RWPE1 (cell line): ENCODE measurements around the gene SOX13.
A peak's percentile ranks its signal among the peaks of the same experiment; 100 is the strongest.

Experiments
- CTCF ChIA-PET: fragments of 350-600 bp; sonication (Branson Sonifier 250); formaldehyde crosslinking; extraction: SDS; loops from one replicate; lab custom pipeline; 2021; lab: Yijun Ruan, JAX
- POLR2A ChIA-PET: fragments of 400-600 bp; formaldehyde crosslinking; extraction: SDS; loops from one replicate; lab custom pipeline; 2020; ENCODE audit warnings: antibody characterized with exemption; ENCODE audit not compliant: low non-redundant PET; lab: Yijun Ruan, JAX
- DNase-seq: peaks from one replicate; pipeline ENCODE4 v3.0.0; 2012; ENCODE audit warnings: low spot score
- H3K27ac ChIP-seq: fragments of 450-650 bp; 2 replicates; pipeline ENCODE4 v1.5.1; 2017
- TF ChIP-seq, protein P1 (sequence below): fragments of 450-650 bp; conservative IDR thresholded peaks from 2 replicates; pipeline ENCODE4 v1.5.1; 2017; ENCODE audit warnings: low read depth, mild to moderate bottlenecking

SOX13 gene

DNA sequence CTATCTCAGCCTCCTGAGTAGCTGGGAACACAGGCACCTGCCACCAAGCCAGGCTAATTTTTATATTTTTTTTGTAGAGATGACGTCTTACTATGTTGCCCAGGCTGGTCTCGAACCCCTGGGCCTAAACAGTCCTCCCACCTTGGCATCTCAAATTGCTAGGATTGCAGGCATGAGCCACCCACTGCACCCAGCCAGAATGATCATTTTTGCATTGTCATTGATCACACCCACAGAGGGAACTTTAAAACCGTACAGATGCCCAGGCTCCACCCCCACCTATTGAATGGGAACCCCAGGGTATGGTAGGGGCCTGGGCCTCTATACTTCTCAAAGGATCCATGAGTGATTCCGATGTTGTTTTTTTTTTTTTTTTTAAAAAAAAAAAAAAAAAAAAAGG is 42.2 kb downstream of the SOX13 start:
- CTCF ChIA-PET, result interaction anchor here (0.6 to 8.2 kb wide), 4 partner anchors 14 to 246 kb away, joined by 3 to 56 read pairs (median 4); no protein-coding TSS in a partner anchor
- no peak overlapping the region for H3K27ac ChIP-seq
- TF ChIP-seq, protein P1, sequence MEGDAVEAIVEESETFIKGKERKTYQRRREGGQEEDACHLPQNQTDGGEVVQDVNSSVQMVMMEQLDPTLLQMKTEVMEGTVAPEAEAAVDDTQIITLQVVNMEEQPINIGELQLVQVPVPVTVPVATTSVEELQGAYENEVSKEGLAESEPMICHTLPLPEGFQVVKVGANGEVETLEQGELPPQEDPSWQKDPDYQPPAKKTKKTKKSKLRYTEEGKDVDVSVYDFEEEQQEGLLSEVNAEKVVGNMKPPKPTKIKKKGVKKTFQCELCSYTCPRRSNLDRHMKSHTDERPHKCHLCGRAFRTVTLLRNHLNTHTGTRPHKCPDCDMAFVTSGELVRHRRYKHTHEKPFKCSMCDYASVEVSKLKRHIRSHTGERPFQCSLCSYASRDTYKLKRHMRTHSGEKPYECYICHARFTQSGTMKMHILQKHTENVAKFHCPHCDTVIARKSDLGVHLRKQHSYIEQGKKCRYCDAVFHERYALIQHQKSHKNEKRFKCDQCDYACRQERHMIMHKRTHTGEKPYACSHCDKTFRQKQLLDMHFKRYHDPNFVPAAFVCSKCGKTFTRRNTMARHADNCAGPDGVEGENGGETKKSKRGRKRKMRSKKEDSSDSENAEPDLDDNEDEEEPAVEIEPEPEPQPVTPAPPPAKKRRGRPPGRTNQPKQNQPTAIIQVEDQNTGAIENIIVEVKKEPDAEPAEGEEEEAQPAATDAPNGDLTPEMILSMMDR, result no peak
- DNase-seq, result no peak
- POLR2A ChIA-PET, result no interaction called here

DNA sequence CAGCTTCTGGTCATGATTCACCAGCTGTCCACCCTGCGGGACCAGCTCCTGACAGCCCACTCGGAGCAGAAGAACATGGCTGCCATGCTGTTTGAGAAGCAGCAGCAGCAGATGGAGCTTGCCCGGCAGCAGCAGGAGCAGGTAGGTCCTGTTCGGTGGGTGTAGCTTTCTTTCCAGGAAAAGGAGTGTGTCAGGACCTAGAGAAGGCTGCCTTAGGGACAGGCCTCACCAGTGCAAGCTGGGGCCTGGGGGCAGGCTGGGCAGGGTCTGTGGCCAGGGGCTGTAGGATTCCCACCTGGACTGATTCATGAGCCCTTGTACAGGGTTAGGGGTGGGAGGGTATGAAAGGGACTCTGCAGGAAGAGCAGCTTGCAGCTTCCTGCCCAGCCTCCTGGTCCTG is 43.6 kb downstream of the SOX13 start:
- no peak for DNase-seq
- ChIA-PET POLR2A (interaction anchor here (0.6 kb wide), 1 partner anchor 52 kb away, joined by 3 read pairs; no protein-coding TSS in a partner anchor), CTCF (interaction anchor here (1.5 to 8.2 kb wide), 2 partner anchors 12 to 246 kb away, joined by 9 to 56 read pairs; no protein-coding TSS in a partner anchor)
- TF ChIP-seq, protein P1, result no peak
- H3K27ac ChIP-seq, result peak overlapping the region; percentile 25

DNA sequence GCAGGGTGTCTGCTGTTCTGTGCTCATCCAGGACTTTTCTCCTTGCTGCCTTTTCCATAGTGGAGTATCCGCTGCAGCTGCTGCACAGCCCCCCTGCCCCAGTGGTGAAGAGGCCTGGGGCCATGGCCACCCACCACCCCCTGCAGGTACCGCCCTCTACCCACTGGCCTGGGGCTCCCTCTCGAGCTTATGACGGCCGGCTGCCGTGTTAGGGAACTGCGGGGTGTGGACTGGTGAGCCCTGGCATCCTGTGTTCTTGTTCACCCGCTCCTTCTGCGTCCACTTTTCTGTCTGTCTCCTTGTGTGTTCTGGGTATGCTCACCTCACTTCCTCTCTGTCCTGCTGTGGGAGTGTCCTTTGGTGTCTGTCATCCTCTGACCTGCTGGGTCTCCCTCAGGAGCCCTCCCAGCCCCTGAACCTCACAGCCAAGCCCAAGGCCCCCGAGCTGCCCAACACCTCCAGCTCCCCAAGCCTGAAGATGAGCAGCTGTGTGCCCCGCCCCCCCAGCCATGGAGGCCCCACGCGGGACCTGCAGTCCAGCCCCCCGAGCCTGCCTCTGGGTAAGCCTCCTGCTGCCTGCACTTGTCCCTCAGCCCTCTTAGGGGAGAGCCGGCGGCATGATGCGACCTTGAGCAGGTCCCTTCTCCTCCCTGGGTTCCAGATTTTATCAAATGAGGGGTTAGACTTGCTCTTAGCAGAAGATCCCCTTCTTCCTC is 49.1 kb downstream of the SOX13 start:
- TF ChIP-seq, protein P1, result no peak
- CTCF ChIA-PET, result interaction anchor here (0.8 to 1.0 kb wide), 2 partner anchors 42 to 251 kb away, joined by 3 read pairs; no protein-coding TSS in a partner anchor

DNA sequence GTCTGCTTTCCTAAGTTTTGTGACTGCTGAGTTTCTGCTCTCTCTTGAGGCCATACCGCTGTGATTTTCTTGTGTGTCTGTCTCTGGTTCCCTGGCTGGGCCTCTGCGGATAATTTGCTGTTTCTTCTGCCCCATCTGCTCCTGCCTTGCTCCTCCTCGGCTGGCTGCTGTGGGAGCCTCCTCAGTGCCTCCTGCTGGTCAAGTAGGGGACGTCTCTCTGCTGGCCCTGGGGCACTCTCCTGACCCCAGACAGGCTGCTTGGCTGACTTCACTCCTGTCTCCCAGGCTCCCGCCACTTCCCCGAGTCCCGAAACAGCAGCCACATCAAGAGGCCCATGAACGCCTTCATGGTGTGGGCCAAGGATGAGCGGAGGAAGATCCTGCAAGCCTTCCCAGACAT is 50.5 kb downstream of the SOX13 start:
- DNase-seq, result no peak
- POLR2A ChIA-PET, result no interaction called here

More for the DNA sequence above, 49.1 kb downstream of the SOX13 start:
- H3K27ac ChIP-seq, result no peak overlapping the region
- POLR2A ChIA-PET, result no interaction called here
- no peak for DNase-seq

DNA sequence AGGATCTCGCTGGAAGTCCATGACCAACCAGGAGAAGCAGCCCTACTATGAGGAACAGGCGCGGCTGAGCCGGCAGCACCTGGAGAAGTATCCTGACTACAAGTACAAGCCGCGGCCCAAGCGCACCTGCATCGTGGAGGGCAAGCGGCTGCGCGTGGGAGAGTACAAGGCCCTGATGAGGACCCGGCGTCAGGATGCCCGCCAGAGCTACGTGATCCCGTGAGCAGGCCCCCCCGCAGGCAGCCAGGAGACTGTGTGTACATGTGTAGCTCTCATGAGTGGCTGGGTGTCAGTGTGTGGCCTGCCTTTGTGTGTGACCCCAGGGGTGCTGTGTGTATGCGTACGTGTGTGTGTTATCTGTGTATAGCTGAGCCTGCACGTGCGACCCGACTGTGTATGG is 51.7 kb downstream of the SOX13 start:
- H3K27ac ChIP-seq, result no peak overlapping the region
- no peak for DNase-seq
- TF ChIP-seq, protein P1, result no peak
- CTCF ChIA-PET, result interaction anchor here (0.6 to 2.9 kb wide), 3 partner anchors 18 to 1290 kb away, joined by 3 to 13 read pairs (median 4); no protein-coding TSS in a partner anchor
- POLR2A ChIA-PET, result no interaction called here

More for the DNA sequence above, 50.5 kb downstream of the SOX13 start:
- no peak overlapping the region for H3K27ac ChIP-seq
- TF ChIP-seq, protein P1, result no peak
- CTCF ChIA-PET, result interaction anchor here (2.9 kb wide), 1 partner anchor 252 kb away, joined by 13 read pairs; no protein-coding TSS in a partner anchor

DNA sequence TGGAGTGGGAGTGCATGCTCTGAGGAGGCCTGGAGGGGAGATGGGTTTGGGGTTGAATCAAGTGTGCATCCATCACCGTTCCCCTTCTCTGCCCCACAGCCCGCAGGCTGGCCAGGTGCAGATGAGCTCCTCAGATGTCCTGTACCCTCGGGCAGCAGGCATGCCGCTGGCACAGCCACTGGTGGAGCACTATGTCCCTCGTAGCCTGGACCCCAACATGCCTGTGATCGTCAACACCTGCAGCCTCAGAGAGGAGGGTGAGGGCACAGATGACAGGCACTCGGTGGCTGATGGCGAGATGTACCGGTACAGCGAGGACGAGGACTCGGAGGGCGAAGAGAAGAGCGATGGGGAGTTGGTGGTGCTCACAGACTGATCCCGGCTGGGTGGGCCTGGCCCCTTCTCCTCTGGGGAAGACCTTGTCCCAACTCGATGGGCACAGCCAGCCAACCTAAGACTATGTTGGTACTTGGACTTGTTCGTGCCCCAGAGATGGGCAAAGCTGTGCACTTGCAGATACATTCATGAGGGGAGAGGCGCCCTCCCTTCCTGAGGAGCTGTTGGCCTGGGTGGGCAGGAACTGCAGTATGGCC is 52.9 kb downstream of the SOX13 start:
- TF ChIP-seq, protein P1, result no peak
- H3K27ac ChIP-seq, result peak overlapping the region; percentile 39; the same call in 1 of the 2 replicates
- CTCF ChIA-PET, result interaction anchor here (0.6 to 2.9 kb wide), 4 partner anchors 252 to 1027 kb away, joined by 3 to 13 read pairs (median 3); no protein-coding TSS in a partner anchor
- no peak for DNase-seq
- POLR2A ChIA-PET, result no interaction called here
